Skeletal muscle tissue (tissue), 4 donors: ENCODE data around the gene MUTYH. TPM values are rescaled to one million over a fixed set of nuclear protein-coding genes. Genes with fewer than 3 reads are reported as not detected.

Experiments
- H3K27ac ChIP-seq: one replicate; pipeline ENCODE4 v1.7.0; 2013; ENCODE audit warnings: mild to moderate bottlenecking, low read depth, low read length, inconsistent platforms
- H3K27me3 ChIP-seq, 3 donors: one replicate each; pipeline ENCODE4 v1.7.0; 2013; ENCODE audit warnings: low read length in 3 of 3; ENCODE audit not compliant: control insufficient read depth in 3 of 3, insufficient read depth in 3 of 3
- H3K36me3 ChIP-seq, 3 donors: one replicate each; pipeline ENCODE4 v1.7.0; 2013; ENCODE audit warnings: low read length in 3 of 3; ENCODE audit not compliant: control insufficient read depth in 3 of 3, insufficient read depth in 3 of 3
- H3K4me1 ChIP-seq, 3 donors: one replicate each; pipeline ENCODE4 v1.7.0; 2013; ENCODE audit warnings: low read length in 3 of 3, mild to moderate bottlenecking in 3 of 3; ENCODE audit not compliant: control insufficient read depth in 3 of 3, insufficient read depth in 3 of 3
- H3K4me3 ChIP-seq, 3 donors: one replicate each; pipeline ENCODE4 v1.7.0; 2013; ENCODE audit warnings: low read length in 3 of 3
- H3K9ac ChIP-seq, 3 donors: one replicate each; pipeline ENCODE4 v1.7.0; 2013; ENCODE audit warnings: low read length in 3 of 3, mild to moderate bottlenecking in 3 of 3, moderate library complexity in 2 of 3, low read depth in 1 of 3
- H3K9me3 ChIP-seq, 3 donors: one replicate each; pipeline ENCODE4 v1.7.0; 2013; ENCODE audit warnings: low read length in 3 of 3; ENCODE audit not compliant: control insufficient read depth in 3 of 3
- total RNA-seq: library from RNA; depleted of rRNA; stranded (reverse); fragments of >200 nt; gene quantifications from one replicate; pipeline ENCODE4 v1.2.3, GENCODE V29; 2014
- donor health status: Osteomylitis.

The MUTYH gene
- total RNA-seq, 1 donor from 2014 or later = 12.5 TPM

GRCh38 chr1:45305231-45305630 is 35.0 kb downstream of the MUTYH start:
- Histone ChIP-seq H3K36me3 (no peaks in the 10 kb centered on the region), H3K27me3 (no peaks in the 10 kb centered on the region), H3K27ac (peak overlapping the region; percentile 87), H3K4me1 (peaks cover 12 to 18% (median 18%) of the 10 kb centered on the region in 3 donors), H3K9ac (no peak overlapping the region), H3K4me3 (peak overlapping the region in 1 of 3 donors; percentile 76), H3K9me3 (no peaks in the 10 kb centered on the region)

GRCh38 chr1:45304311-45305081 is 35.7 kb downstream of the MUTYH start:
- Histone ChIP-seq H3K27ac (peak overlapping the region; percentile 87), H3K36me3 (no peaks in the 10 kb centered on the region), H3K4me1 (peaks cover 12 to 18% (median 18%) of the 10 kb centered on the region in 3 donors), H3K4me3 (peak overlapping the region; percentile 76 to 91 (median 85)), H3K27me3 (no peaks in the 10 kb centered on the region), H3K9me3 (no peaks in the 10 kb centered on the region), H3K9ac (peak overlapping the region; percentile 87 to 94 (median 94))

- Histone ChIP-seq H3K9me3 (no peaks in the 10 kb centered on the region), H3K9ac (peak overlapping the region; percentile 87 to 94 (median 94)), H3K27me3 (no peaks in the 10 kb centered on the region), H3K4me1 (peaks cover 12 to 18% (median 18%) of the 10 kb centered on the region in 3 donors), H3K36me3 (no peaks in the 10 kb centered on the region), H3K4me3 (peak overlapping the region; percentile 76 to 91 (median 85)), H3K27ac (peak overlapping the region; percentile 87)
These were observed 36.5 kb downstream of the MUTYH start for GRCh38 chr1:45303520-45304310.

GRCh38 chr1:45302505-45303150 is 37.6 kb downstream of the MUTYH start:
- Histone ChIP-seq H3K27ac (no peak overlapping the region), H3K4me1 (peaks cover 12 to 18% (median 18%) of the 10 kb centered on the region in 3 donors), H3K9ac (peak overlapping the region; percentile 79 to 86 (median 80)), H3K4me3 (peak overlapping the region in 2 of 3 donors; percentile 72 to 76), H3K27me3 (no peaks in the 10 kb centered on the region), H3K36me3 (no peaks in the 10 kb centered on the region), H3K9me3 (no peaks in the 10 kb centered on the region)

GRCh38 chr1:45300669-45300997 is 39.6 kb downstream of the MUTYH start:
- Histone ChIP-seq H3K9me3 (no peaks in the 10 kb centered on the region), H3K4me3 (no peak overlapping the region)

GRCh38 chr1:45299981-45300668 is 40.1 kb downstream of the MUTYH start:
- H3K27ac ChIP-seq = no peak overlapping the region
- H3K4me1 ChIP-seq = peaks cover 12 to 18% (median 12%) of the 10 kb centered on the region in 3 donors
- H3K9ac ChIP-seq = no peak overlapping the region

More at GRCh38 chr1:45300669-45300997, 39.6 kb downstream of the MUTYH start:
- no peaks in the 10 kb centered on the region for H3K36me3 ChIP-seq
- no peaks in the 10 kb centered on the region for H3K27me3 ChIP-seq
- peaks cover 12 to 18% (median 16%) of the 10 kb centered on the region in 3 donors for H3K4me1 ChIP-seq
- H3K27ac ChIP-seq = no peak overlapping the region
- H3K9ac ChIP-seq = no peak overlapping the region

GRCh38 chr1:45299296-45299695 is 40.9 kb downstream of the MUTYH start:
- H3K9me3 ChIP-seq = no peaks in the 10 kb centered on the region
- H3K4me3 ChIP-seq = no peak overlapping the region
- no peak overlapping the region for H3K9ac ChIP-seq
- H3K27ac ChIP-seq = no peak overlapping the region
- peaks cover 3 to 10% (median 5%) of the 10 kb centered on the region in 3 donors for H3K4me1 ChIP-seq
- H3K27me3 ChIP-seq = no peaks in the 10 kb centered on the region
- H3K36me3 ChIP-seq = no peaks in the 10 kb centered on the region

More at GRCh38 chr1:45299981-45300668, 40.1 kb downstream of the MUTYH start:
- no peaks in the 10 kb centered on the region for H3K36me3 ChIP-seq
- no peaks in the 10 kb centered on the region for H3K27me3 ChIP-seq
- H3K4me3 ChIP-seq = no peak overlapping the region
- H3K9me3 ChIP-seq = no peaks in the 10 kb centered on the region

- Histone ChIP-seq H3K4me1 (peaks cover 0 to 2% (median 0%) of the 10 kb centered on the region in 3 donors), H3K27ac (no peak overlapping the region), H3K9ac (no peak overlapping the region), H3K36me3 (no peaks in the 10 kb centered on the region), H3K4me3 (no peak overlapping the region), H3K9me3 (no peaks in the 10 kb centered on the region), H3K27me3 (no peaks in the 10 kb centered on the region)
These were observed 42.4 kb downstream of the MUTYH start for GRCh38 chr1:45297666-45298356.

GRCh38 chr1:45291716-45292115 is 48.5 kb downstream of the MUTYH start:
- Histone ChIP-seq H3K27me3 (no peaks in the 10 kb centered on the region), H3K27ac (no peak overlapping the region)

More at GRCh38 chr1:45291716-45292115, 48.5 kb downstream of the MUTYH start:
- Histone ChIP-seq H3K36me3 (no peaks in the 10 kb centered on the region), H3K9me3 (no peaks in the 10 kb centered on the region), H3K4me3 (no peak overlapping the region), H3K4me1 (no peaks in the 10 kb centered on the region), H3K9ac (no peak overlapping the region)
